ENCODE results near the gene APAF1.

DNA sequence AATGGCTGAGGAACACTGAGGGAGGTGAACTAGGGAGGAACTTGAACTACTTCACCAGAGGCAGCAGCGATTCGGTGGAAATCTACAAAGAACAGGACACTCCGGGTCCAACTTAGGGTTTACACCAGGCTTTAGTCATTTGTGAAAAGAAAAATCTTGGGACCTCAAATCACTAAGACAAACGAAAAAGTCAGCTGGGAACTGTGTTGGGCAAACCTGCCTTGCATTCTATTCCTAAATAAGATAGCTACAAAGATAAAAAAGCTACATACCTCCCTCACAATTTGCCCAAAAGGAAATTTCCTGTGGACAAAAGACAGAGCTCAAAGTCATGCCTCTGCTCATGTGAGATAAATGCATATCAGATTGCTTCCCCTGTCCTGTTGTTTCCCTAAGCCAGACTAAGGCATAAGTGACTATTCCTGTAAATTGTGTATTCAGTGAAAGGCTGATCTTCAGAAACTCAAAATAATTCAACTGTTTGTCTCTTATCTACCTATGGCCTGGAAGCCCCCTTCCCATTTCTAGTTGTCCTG, 106.6 kb downstream of the APAF1 start:
- TF ChIP-seq, protein P1, sequence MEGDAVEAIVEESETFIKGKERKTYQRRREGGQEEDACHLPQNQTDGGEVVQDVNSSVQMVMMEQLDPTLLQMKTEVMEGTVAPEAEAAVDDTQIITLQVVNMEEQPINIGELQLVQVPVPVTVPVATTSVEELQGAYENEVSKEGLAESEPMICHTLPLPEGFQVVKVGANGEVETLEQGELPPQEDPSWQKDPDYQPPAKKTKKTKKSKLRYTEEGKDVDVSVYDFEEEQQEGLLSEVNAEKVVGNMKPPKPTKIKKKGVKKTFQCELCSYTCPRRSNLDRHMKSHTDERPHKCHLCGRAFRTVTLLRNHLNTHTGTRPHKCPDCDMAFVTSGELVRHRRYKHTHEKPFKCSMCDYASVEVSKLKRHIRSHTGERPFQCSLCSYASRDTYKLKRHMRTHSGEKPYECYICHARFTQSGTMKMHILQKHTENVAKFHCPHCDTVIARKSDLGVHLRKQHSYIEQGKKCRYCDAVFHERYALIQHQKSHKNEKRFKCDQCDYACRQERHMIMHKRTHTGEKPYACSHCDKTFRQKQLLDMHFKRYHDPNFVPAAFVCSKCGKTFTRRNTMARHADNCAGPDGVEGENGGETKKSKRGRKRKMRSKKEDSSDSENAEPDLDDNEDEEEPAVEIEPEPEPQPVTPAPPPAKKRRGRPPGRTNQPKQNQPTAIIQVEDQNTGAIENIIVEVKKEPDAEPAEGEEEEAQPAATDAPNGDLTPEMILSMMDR (IDR thresholded peaks at IDR 0.05; ENCODE audit: low read length) = no peak
- TF ChIP-seq EZH2 (IDR thresholded peaks at IDR 0.05; ENCODE audit: borderline replicate concordance, low read length) = no peak
